ENCODE results near the gene WFDC8.

The WFDC8 gene

DNA sequence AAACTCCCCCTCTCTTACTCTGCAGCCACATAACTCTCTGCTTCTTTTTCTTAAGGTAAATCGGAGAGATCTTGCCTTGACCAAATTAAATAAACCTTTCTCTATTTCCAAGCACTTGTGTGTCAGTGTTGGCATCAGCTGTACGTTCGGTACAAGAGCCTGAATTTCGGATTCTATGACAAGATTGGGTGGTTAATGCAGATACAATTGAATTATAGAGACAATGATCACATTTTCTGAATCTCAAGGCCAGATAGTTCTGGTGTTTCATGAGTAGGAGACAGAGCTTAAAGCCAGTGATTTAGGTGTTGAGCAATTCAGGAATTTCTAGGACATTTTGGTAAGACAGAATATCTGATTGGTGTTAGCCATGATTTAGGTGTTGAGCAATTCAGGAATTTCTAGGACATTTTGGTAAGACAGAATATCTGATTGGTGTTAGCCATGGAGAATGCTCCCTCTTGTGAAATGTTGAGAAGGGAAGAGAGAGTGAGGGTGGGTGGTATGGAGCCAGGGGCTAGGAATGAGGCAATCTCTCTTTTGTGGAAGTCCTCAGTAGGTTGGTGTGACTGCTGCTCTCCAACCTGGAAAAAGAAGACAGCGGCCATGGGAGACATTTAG, 68.7 kb downstream of the WFDC8 start:
- no peak overlapping the region for H3K4me3 ChIP-seq (ENCODE audit: low read depth, low read length)
- DNase-seq (ENCODE audit: low read depth), result no peak
- TF ChIP-seq, protein P1, sequence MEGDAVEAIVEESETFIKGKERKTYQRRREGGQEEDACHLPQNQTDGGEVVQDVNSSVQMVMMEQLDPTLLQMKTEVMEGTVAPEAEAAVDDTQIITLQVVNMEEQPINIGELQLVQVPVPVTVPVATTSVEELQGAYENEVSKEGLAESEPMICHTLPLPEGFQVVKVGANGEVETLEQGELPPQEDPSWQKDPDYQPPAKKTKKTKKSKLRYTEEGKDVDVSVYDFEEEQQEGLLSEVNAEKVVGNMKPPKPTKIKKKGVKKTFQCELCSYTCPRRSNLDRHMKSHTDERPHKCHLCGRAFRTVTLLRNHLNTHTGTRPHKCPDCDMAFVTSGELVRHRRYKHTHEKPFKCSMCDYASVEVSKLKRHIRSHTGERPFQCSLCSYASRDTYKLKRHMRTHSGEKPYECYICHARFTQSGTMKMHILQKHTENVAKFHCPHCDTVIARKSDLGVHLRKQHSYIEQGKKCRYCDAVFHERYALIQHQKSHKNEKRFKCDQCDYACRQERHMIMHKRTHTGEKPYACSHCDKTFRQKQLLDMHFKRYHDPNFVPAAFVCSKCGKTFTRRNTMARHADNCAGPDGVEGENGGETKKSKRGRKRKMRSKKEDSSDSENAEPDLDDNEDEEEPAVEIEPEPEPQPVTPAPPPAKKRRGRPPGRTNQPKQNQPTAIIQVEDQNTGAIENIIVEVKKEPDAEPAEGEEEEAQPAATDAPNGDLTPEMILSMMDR (IDR thresholded peaks at IDR 0.05; ENCODE audit: control insufficient read depth, extremely low read depth, insufficient read depth), result no peak

DNA sequence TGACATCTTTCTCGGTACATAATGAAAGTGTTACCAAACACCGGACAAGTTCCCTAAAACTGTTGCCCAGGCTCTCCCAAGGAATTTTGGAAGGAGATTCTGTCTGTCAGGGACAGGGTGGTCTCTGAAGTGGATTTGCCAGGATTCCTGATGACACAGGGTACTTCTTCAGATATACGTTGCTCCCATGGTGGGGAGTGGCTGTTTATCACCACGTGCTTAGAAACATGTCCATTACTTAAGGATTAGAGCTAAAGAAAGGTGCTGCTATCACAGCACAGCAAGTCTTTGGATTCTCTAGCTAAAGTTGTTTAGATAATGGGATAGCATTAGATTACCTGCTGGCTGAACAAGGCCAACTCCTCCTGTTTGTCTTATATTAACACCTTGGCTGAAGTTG, 70.0 kb downstream of the WFDC8 start:
- TF ChIP-seq, protein P1 (IDR thresholded peaks at IDR 0.05; ENCODE audit: control insufficient read depth, extremely low read depth, insufficient read depth), result no peak
- DNase-seq (ENCODE audit: low read depth), result no peak
- no peak overlapping the region for H3K4me3 ChIP-seq (ENCODE audit: low read depth, low read length)

DNA sequence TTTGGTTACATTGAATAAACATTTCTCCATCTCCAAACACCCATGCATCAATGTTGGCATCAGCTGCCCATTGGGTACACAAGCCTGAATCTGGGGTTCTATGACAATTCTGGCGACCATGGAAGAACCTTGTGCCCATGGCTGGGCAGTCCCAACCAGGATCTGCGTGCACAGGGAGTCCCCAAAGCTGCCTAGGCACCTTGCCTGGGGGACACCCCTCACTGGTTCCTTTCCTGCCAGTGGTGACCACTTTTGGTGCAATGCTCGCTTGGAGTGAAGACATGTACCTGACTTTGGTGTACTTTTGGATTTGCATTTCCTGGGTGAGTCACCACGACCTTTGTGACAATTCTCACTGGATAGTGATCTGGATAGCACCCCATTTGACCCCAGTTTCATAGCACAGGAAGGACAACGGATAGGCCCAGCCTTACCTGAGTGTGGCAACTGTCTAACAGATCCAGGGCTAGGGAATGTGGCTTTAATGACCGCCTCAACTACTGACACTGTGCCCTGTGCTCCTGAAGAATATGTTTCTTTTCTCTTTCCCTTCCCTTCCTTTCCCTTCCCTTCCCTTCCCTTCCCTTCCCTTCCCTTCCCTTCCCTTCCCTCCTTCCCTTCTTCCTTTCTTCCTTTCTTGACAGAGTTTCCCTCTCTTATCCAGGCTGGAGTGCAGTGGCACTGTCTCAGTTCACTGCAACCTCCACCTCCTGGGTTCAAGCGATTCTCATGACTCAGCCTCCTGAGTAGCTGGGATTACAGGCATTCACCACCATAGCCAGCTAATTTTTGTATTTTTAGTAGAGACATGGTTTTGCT, 70.8 kb downstream of the WFDC8 start:
- H3K4me3 ChIP-seq (ENCODE audit: low read depth, low read length), result no peak overlapping the region
- no peak for DNase-seq (ENCODE audit: low read depth)
- TF ChIP-seq, protein P1 (IDR thresholded peaks at IDR 0.05; ENCODE audit: control insufficient read depth, extremely low read depth, insufficient read depth), result no peak

DNA sequence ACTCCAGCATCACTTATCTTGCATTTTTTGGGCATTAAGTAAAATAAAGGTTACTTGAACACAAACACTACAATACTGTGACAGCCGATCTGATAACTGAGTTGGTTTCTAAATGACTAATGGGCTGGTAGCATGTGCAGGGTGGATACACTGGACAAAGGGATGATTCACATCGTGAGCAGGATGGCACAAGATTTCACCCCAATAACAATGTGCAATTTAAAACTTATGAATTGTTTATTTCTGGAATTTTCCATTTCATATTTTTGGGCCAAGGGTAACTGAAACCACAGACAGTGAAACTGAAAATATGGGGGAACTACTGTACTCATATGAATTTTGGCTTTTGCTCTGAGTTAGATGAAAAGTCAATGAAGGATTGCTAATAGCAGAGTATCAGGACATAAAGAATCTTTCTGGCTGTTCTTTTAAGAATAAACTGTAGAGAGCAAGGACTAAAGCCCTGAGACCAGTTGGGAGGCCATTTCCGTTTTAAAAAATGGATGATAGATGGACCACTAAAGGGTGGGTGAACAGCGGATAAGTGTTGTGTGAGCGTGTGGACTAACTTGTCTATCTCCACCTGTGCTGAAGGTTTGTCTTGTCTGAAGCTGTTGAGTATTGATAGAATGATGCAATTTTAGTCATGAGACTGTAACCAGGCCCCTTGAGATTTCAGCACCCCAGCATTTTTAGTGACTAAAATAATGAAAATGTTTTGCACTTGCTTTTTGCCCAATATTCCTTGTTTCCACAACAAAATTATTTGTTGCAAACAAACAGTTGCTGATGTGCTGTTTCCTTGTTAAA, 71.9 kb downstream of the WFDC8 start:
- TF ChIP-seq, protein P1 (IDR thresholded peaks at IDR 0.05; ENCODE audit: control insufficient read depth, extremely low read depth, insufficient read depth), result no peak
- no peak for DNase-seq (ENCODE audit: low read depth)
- H3K4me3 ChIP-seq (ENCODE audit: low read depth, low read length), result no peak overlapping the region

DNA sequence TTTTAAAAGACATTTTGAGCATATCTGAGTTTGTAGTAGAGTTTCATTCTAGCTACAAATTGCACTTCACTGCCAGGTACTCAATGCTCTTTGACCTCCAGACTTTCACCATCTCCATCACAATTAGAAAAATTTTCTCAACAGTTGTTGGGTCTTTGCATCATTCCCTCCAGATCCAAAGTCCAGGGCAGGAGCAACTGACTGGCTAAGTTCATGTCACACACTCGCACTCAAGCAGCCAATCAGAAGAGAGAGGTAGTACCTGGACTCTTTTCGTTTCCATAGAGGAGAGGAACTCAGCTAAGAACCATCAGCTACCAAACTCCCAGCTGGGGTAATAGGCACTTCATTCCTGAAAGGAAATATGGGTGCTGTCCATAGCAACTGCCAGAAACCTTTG, 72.7 kb downstream of the WFDC8 start:
- TF ChIP-seq, protein P1 (IDR thresholded peaks at IDR 0.05; ENCODE audit: control insufficient read depth, extremely low read depth, insufficient read depth), result no peak
- H3K4me3 ChIP-seq (ENCODE audit: low read depth, low read length), result no peak overlapping the region
- no peak for DNase-seq (ENCODE audit: low read depth)

DNA sequence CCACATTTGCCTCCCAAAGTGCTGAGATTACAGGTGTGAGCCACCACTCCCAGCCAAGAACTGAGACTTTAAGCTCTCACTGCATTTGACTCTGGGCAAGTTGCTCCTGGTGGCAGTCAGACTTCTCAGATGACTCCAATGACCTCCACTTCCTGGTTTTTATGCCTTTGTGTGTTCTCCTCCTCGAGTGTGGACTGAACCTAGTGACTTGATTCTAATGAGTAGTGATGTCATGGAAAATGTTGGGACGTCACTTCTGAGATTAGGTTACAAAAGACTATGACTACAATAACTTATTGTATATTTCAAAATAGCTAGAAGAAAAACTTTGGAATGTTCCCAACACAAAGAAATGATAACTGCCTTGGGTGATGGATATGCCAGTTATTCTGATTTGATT, 75.7 kb downstream of the WFDC8 start:
- TF ChIP-seq, protein P1 (IDR thresholded peaks at IDR 0.05; ENCODE audit: control insufficient read depth, extremely low read depth, insufficient read depth), result no peak
- H3K4me3 ChIP-seq (ENCODE audit: low read depth, low read length), result no peak overlapping the region
- no peak for DNase-seq (ENCODE audit: low read depth)
